HG03575 (cell line): ENCODE results near the gene ZNF57.
"Not testable (repeated sequence)": the region's sequence is repeated elsewhere in the genome, so short reads cannot be mapped to it uniquely, and the experiment has no call there.

Experiments used
- ATAC-seq: cut with Tn5 transposase; IDR thresholded peaks from one replicate; pipeline ENCODE4 v1.9.1; 2021; ENCODE audit not compliant: unreplicated experiment, insufficient number of reproducible peaks, low FRiP score; ENCODE audit errors: extremely low read depth

The ZNF57 gene

DNA sequence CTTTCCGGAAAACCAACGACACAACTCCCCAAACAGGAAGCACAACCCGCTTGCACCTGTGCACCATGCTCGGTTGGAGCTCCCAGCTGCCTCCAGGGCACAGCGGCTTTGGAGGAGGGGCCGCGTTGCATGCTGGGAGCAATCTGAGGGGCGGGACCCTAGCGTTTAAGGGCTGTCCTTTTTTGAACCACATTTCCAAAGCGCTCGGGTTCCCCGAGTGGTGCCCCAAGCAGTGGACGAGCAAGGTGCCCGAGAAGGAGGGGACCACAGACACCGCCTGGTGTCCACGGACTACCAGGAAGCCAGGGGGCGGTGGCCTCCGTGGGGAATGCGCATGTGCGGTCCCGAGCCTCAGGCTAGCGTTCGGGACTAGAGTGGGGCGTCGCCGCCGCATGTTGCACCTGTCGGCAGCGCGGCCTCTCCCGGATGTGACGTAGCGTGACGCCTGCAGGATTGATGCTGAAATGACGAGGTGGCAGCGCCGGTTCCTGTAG, 11.9 kb upstream of the ZNF57 start:
- ATAC-seq: no peak

DNA sequence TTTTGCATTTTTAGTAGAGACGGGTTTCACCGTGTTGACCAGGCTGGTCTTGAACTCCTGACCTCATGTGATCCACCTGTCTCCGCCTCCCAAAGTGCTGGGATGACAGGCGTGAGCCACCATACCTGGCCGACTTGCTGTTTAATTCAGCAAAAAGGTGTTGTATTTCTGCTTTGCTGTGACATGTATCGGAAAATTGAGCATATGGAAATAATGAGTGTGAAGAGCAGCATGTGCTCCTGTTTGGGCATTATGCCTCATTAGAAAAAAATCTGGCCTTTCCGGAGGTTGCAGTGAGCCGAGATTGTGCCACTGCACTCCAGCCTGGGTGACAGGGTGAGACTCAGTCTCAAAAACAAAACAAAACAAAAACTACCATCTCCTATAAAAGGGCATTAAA, 10.2 kb upstream of the ZNF57 start:
- ATAC-seq: not testable (repeated sequence)

DNA sequence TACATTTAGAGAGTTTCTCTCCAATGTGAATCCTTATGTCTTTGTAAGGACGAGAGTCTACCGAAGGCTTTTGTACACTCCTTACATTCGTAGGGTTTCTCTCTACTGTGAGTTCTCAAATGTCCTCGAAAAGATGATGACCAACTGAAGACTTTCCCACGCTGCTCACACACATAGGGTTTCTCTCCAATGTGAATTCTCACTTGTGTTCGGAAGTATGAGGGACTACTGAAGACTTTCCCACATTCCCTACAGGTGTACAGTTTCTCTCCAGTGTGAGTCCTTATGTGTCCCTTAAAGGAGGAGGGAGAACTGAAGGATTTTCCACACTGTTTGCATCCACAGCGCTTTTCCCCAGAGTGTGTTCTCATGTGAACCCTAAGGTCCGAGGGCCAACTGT, 4.0 kb upstream of the ZNF57 start:
- no peak for ATAC-seq

DNA sequence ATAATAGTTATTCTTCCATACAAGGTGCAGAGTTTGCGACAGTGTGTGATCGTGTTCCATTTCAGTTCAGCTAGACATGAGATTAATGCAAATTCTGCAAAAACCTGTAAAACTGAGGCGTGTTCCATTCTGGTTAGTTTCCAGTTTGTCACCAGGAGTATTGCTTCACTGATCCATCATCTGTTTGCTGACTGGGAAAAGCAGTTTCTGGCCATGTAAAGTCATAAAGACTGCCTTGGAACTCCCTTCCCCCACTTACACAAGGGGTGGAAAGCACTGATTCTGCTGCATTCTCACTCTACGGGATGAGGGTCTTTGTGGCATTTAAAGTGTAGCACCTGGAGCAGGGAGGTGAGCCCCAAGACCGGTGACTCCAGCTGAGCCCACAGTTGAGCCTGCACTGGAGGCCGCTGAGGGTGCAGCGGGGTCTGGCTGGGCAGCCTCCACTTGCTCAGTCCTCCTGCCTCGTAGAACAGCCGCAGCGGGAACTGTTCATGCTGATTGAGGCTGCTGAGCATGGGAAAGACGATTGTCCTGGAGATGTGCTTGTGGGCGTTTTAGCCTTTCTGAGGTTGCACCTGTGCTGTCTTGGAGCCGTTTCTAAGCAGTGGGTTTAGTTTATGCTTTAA, 2.0 kb downstream of the ZNF57 start:
- no peak for ATAC-seq

DNA sequence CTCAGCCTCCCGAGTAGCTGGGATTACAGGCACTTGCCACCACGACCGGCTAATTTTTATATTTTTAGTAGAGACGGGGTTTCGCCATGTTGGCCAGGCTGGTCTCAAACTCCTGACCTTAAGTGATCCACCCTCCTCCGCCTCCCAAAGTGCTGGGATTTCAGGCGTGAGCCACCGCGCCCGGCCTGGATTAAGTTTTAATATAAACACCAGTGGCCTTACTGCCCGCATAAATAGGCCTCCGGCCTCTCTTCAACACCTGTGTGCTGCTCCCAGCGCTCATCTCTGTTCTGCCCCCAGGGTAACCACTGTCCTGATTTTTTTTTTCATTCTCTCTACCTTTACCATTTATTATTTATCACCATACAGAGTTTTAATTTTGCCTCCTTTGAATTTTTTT, 2.6 kb downstream of the ZNF57 start:
- ATAC-seq: not testable (repeated sequence)

DNA sequence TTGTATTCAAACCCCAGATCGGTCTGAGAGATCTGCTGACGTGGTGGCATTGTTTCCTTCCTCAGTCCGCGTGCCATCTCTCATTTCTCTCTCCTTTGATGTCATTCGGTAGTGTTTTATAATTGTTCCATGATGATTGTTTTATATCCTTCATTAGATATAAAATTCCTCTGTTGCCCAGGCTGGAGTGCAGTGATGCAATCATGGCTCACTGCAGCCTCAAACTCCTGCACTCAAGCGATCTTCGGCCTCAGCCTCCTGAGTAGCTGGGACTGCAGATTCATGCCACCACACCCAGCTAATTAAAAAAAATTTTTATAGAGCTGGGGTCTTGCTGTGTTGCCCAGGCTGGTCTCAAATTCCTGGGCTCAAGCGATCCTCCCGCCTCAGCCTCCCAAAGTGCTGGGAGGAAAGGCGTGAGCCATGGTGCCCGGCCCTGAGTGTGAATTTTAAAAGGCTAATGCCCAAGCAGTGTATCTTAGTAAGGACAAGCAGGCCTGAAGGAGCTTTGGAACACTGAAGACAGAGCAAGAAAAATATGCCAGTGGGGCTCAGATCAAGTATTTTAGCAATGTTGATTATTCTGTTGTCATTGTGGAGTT, 5.3 kb downstream of the ZNF57 start:
- ATAC-seq: no peak

DNA sequence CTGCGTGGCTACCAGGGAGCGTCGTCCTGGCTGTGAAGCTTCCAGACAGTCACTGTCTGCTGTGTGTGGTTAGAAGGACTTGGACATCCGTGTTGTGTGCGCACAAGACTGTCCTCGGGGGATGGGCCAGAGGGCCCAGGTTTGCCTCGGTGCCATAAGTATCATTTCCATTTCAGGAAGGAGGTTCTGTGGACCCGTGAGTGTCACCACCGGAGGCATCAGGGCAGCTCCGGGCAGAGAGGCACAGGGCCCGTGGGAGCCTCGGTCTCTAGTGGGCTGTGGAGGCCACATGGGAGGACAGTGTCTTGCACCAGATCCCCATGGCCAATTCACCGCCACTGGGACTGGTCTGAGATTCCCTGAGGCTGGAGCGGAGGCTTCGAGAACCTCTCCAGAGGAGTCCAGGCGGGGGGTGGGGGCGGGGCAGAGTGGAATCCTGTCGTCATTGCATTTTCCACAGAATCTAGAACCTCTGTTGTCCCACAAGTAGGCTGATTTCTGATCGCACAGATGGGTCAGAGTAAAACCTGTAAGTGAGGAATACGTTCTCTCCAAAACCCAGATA, 6.0 kb downstream of the ZNF57 start:
- ATAC-seq: no peak

DNA sequence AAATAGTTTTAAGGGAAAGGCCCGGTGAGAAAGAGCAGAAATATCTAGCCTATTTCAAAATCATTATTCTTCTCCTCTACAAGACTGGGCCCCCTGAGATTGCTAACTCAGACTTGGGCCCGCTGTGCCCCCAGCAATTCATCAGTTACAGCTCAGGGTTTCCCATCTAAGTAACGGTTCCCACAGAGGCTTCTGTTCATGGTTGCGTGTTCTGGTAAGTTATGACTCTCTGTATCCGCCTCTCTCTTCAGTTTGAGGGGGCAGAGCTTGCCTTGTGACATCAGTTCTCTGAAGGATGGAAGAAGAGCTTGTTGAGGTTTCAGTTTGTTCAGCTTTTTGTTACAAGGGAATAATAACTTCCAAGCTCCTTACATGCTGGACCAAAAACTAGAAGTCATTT, 11.6 kb downstream of the ZNF57 start:
- ATAC-seq: no peak

DNA sequence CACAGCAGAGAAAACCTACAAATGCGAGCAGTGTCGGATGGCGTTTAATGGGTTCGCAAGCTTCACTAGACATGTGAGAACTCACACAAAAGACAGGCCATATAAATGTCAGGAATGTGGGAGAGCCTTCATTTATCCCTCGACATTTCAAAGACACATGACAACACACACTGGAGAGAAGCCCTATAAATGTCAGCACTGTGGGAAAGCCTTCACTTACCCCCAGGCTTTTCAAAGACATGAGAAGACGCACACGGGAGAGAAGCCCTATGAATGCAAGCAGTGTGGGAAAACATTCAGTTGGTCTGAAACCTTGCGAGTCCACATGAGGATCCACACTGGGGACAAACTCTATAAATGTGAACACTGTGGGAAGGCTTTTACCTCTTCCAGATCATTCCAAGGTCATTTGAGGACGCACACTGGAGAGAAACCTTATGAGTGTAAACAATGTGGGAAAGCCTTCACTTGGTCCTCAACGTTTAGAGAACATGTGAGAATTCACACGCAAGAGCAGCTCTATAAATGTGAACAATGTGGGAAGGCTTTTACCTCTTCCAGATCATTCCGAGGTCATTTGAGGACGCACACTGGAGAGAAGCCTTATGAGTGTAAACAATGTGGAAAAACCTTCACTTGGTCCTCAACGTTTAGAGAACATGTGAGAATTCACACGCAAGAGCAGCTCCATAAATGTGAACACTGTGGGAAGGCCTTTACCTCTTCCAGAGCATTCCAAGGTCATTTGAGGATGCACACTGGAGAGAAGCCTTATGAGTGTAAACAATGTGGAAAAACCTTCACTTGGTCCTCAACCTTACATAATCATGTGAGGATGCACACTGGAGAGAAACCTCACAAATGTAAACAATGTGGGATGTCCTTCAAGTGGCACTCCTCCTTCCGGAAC, 16.8 kb downstream of the ZNF57 start:
- no peak for ATAC-seq

DNA sequence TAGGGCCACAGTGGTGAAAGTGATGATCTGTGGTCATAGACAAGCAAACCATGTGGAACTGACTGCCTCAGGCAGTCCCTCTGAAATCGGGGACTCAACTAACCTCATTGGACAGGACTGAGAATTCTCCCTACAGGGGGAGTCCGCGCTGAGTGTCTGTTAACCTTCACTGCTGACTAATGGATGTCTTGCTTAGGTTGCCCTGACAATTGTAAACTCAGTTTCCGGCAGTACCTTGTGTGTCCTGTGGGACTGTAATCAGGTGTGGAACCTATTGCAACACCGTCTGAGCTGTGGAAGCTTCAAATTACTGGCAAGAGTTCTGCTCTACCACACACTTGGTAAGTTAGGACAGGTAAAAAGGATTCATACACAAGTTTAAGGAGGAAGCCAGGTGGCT, 22.3 kb downstream of the ZNF57 start:
- no peak for ATAC-seq

DNA sequence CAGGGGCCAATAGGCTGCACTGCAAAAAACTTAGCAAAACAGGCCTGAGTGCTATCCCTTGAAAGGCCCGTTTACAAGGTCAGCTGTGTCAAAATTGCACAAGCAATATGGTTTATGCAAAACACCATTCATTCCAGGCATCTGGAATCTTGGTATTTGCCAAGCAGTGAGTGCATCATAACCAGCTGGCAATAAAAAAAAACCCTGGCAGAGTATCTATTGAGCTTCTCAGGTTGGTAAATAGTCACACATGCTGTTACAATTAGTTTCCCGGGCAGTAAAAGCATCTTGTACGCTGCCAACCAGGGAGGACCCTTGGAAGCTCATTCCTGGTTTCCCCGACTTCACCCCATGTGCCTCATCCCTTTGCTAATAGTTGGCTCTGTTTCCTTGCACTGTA, 22.8 kb downstream of the ZNF57 start:
- ATAC-seq: no peak

DNA sequence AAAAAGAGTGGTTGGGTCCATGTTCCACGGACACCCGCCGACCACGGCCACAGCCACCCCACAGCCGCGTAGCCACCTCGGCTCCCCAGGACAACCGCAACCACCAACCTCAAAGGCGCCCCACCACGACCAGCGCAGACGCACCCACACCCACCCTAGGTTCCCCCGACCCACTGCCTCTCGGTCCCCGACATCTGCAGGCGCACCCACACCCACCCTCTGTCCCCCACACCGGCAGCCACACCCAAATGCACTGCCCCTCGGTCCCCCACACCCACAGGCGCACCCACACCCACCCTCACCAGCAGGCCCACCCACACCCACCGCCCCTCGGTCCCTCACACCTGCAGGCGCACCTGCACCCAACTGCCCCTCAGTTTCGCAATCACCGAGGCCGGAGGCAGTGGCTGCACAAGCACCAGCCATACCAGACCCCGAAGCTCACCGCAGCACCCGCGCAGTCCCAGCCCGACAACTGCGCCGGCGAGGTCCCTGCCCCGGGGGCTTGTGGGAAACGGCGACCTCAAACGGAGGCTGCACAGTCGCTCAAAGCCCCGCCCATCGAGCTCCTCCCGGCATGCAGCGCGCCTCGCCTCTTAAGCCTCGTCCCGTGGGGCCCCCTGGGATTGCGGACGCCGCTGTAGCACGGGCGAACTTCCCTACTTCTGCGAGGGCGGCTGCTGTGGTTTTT, 25.8 kb downstream of the ZNF57 start:
- no peak for ATAC-seq

DNA sequence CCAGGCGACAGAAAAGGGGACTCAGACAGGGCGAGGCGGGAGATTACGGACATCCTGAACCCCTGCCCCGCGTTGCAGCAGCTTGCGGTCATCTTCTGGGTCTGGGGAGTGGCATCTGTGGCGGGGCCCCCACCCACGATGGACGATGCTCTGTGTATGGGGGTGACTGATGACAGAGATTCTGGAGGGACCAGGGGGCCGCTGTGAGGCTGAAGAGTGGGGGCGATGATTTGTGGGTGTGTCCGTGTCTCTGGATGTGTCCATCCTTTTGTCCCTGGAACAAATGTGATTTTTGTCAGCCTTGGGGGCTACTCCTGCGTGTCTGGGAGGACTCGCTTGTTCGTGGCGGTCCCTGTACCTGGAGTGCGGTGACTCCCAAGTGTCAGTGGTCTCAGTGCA, 26.3 kb downstream of the ZNF57 start:
- no peak for ATAC-seq

DNA sequence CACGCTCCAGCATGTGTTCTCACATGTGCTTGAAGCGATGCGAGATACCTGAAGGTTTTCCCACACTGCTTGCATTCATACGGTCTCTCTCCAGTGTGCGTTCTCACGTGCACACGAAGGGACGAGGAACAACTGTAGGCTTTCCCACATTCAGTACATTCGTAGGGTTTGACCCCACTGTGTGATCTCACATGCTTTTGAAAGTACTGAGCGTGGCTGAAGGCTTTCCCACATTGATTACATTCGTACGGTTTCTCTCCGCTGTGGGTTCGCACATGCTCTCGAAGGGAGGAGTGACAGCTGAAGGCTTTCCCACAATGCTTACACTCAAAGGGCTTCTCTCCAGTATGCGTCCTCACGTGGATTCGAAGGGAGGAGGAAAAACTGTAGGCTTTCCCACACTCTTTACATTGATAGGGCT, 32.8 kb downstream of the ZNF57 start:
- no peak for ATAC-seq

DNA sequence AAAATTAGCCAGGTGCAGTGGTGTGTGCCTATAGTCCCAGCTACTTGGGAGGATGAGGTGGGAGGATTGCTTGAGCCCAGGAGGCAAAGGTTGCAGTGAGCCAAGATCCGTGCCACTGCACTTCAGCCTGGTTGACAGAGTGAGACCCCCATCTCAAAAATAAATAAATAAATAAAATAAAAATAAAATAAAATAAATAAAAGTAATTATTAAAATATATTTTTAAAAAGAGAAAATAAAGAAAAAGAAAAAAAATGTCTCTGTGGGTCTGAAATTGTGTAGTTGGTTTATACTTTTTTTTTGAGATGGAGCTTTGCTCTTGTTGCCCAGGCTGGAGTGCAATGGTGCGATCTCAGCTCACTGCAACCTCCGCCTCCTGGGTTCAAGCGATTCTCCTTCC, 35.1 kb downstream of the ZNF57 start:
- ATAC-seq: not testable (repeated sequence)

DNA sequence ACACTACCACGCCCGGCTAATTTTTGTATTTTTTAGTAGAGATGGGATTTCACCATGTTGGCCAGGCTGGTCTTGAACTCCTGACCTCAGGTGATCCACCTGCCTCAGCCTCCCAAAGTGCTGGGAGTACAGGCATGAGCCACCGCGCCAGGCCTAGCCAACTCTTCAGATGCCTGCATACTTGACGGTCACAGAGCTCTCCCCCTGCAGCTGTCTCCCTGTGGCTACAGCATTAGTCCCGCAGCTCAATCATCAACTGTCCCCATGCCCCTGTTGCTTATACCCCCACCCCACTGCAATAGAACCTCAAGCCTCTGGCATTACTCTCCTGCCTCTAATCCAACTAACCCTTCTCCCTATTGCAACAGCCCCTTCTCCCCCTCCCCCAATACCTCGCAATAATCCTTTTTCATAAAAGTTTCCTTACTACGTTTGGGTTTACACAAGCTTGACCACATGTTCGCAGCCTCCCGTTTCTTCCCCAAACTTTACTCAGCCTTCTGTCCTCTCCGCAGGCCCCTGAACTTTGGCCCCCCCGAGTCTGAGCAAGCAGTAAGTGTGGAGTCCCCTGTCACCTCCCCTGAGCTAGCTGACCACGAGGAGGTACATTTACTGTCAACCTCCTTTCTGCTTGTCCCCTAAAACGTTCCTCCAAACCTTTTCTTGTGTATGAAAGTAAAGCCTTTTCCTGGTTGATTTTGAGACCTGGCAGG, 42.4 kb downstream of the ZNF57 start:
- ATAC-seq: no peak

DNA sequence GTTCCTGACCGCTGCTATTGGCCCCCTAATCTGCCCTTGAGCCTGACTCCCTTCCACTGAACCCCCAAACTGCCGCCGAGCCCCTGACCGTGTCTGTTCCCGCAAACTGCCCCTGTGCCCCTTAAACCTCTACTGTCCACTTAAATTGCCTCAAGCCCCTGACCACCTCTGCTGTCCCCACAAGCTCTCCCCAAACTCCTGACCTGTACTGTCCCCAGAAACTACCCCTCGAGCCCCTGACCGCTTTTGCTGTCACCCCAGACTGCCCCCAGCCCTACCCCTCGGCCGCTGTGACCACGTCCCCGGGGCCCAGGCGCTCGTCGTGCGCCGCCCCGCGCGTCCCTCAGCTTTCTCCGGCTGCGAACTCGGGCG, 43.7 kb downstream of the ZNF57 start:
- ATAC-seq: no peak

DNA sequence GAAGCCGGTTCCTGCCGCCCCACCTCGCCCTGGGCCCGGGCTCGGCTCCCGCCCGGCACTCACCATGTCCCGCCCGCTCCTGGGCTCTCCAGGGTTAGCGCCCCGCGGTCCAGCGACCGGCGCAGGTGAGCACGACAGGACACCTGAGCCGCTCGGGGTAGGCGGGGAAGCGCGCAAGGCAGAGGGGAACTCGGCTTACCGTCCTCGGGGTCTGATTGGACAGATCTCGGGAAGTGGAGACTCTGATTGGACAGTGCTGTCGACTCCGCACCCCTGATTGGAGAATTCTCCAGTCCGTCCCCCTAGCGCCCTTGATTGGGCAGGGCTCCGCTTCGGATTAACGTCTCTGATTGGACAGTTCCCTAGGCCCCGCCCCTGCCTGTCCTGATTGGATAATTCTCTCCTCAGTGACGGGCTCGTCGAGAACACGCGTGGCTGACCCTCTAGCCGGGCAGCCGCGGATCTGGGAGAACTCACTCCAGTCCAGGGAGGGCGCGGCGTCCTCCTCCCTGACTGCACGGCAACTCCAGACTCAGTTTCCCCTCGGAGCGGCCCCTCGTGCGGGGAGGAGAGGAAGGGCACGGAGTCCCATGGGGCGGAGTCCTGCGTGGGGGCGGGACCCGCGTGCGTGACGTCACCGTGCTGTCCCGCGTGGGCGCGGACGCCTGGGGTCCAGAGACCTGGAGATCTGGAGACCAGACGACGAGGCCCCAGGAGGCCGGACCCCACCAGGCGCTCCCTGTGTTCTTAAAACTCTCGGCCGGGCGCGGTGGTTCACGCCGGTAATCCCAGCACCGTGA, 44.2 kb downstream of the ZNF57 start, which contains the start of gene ZNF77:
Gene ZNF77 (minus strand): TSS at position 197 of the 800 bp plus-strand sequence. CDS start 131 bp downstream, at position 66.
- ATAC-seq: peak; percentile 73
